Fibroblast of lung (primary cell): ENCODE measurements around the gene MROH9.

Source experiments
- CTCF ChIP-seq, 2 donors: IDR thresholded peaks in 1 of 2; conservative IDR thresholded peaks in 1 of 2; 1 replicate in 1 of 2; 2 replicates in 1 of 2; pipeline ENCODE4 v1.5.1; 2011 to 2012; ENCODE audit warnings: low read length in 2 of 2, control low read depth in 1 of 2, inconsistent platforms in 1 of 2, low read depth in 1 of 2, mild to moderate bottlenecking in 1 of 2
- EZH2 ChIP-seq: IDR thresholded peaks from 2 replicates; pipeline ENCODE4 v1.5.1; 2012; ENCODE audit warnings: low read length, control low read depth, mild to moderate bottlenecking; ENCODE audit errors: missing control alignments

- TF ChIP-seq EZH2 (no peak), CTCF (conservative IDR thresholded peaks at IDR 0.05 in 1 of 2, IDR thresholded peaks at IDR 0.05 in 1 of 2; ENCODE audit: low read depth in 1 of 2, low read length in 2 of 2) (no peak)
Observed at GRCh38 chr1:171017426-171017825, 82.1 kb downstream of the MROH9 start.
